Gastroesophageal sphincter (tissue), 4 donors: ENCODE results near the gene GARIN3. TPM values are rescaled to one million over a fixed set of nuclear protein-coding genes. Genes with fewer than 3 reads are reported as not detected.

Experiments used
- ATAC-seq: fragments of 150-250 bp; one replicate; pipeline ENCODE4 v1.9.1; 2016; ENCODE audit warnings: mild to moderate bottlenecking, moderate library complexity
- H3K27ac ChIP-seq, 4 donors: fragments of 200-600 bp; sonication (generic) in 3 of 4; 1 replicate in 3 of 4; 2 replicates in 1 of 4; pipeline ENCODE4 v1.5.1; 2016 to 2019
- H3K27me3 ChIP-seq: fragments of 200-600 bp; sonication (generic); one replicate; pipeline ENCODE4 v1.5.1; 2019
- H3K36me3 ChIP-seq, 2 donors: fragments of 200-600 bp; sonication (generic); one replicate each; pipeline ENCODE4 v1.5.1; 2019; ENCODE audit warnings: control low read depth in 1 of 2
- H3K4me1 ChIP-seq, 3 donors: fragments of 200-600 bp; sonication (generic); 1 replicate in 2 of 3; 2 replicates in 1 of 3; pipeline ENCODE4 v1.5.1; 2016 to 2019; ENCODE audit warnings: control low read depth in 2 of 3
- H3K4me3 ChIP-seq, 2 donors: fragments of 200-600 bp; sonication (generic); one replicate each; pipeline ENCODE4 v1.5.1; 2019; ENCODE audit warnings: mild to moderate bottlenecking in 1 of 2, moderate library complexity in 1 of 2
- H3K9me3 ChIP-seq, 3 donors: fragments of 200-600 bp; sonication (generic); one replicate each; pipeline ENCODE4 v1.5.1; 2017 to 2019; ENCODE audit warnings: control low read depth in 2 of 3
- CTCF ChIP-seq, 4 experiments: fragments of 200-600 bp in 2 of 4; fragments of 450-650 bp in 2 of 4; sonication (generic) in 1 of 4; IDR thresholded peaks; one replicate each; pipeline ENCODE4 v1.5.1; 2017 to 2019; ENCODE audit warnings: antibody characterized with exemption in 4 of 4, mild to moderate bottlenecking in 2 of 4, moderate library complexity in 2 of 4
- EP300 ChIP-seq: sonication (generic); formaldehyde crosslinking; IDR thresholded peaks from one replicate; pipeline ENCODE4 v1.6.1; 2017; ENCODE audit warnings: antibody characterized with exemption, mild to moderate bottlenecking
- POLR2A ChIP-seq, 2 donors: fragments of 450-650 bp; IDR thresholded peaks; one replicate each; pipeline ENCODE4 v1.6.1; 2017; ENCODE audit warnings: antibody characterized with exemption in 2 of 2, mild to moderate bottlenecking in 2 of 2, moderate library complexity in 1 of 2
- POLR2AphosphoS5 ChIP-seq: sonication (generic); formaldehyde crosslinking; IDR thresholded peaks from one replicate; pipeline ENCODE4 v1.6.1; 2017; ENCODE audit warnings: antibody characterized with exemption
- WGBS, 2 donors: methylation state at CpG; one replicate each; pipeline ENCODE4 v1.1.5; 2018; ENCODE audit warnings: low coverage in 1 of 2; 5-methylcytosine and 5-hydroxymethylcytosine counted together
- total RNA-seq, 4 donors: library from RNA; depleted of rRNA; stranded (reverse); fragments of >200 nt; gene quantifications; one replicate each; pipeline ENCODE4 v1.1.0, GENCODE V29; 2016

The GARIN3 gene
- total RNA-seq, 4 donors from 2014 or later, result not detected

- Histone ChIP-seq H3K27me3 (peaks cover 12% of the 10 kb centered on the region), H3K4me3 (no peak overlapping the region), H3K9me3 (no peaks in the 10 kb centered on the region), H3K36me3 (no peaks in the 10 kb centered on the region), H3K4me1 (no peaks in the 10 kb centered on the region), H3K27ac (no peak overlapping the region)
- WGBS, 2 donors, result 56% methylated on average over 1 of the region's 1 CpG; no CpG with 5 or more reads in 1 of the 2 donors
- TF ChIP-seq POLR2AphosphoS5 (no peak), CTCF (IDR thresholded peaks at IDR 0.05) (no peak), EP300 (no peak), POLR2A (IDR thresholded peaks at IDR 0.05) (no peak)
- no peak for ATAC-seq
Measured at GRCh38 chr5:157157293-157157891, 8.7 kb downstream of the GARIN3 start.

- H3K4me1 ChIP-seq, result no peaks in the 10 kb centered on the region
- H3K4me3 ChIP-seq, result no peak overlapping the region
- no peaks in the 10 kb centered on the region for H3K36me3 ChIP-seq
- TF ChIP-seq POLR2A (IDR thresholded peaks at IDR 0.05) (no peak), EP300 (no peak), CTCF (IDR thresholded peaks at IDR 0.05) (no peak)
- H3K27ac ChIP-seq, result no peak overlapping the region
- no peak for ATAC-seq
- H3K9me3 ChIP-seq, result no peaks in the 10 kb centered on the region
- H3K27me3 ChIP-seq, result no peaks in the 10 kb centered on the region
- WGBS, 2 donors, result 62 to 71% methylated on average over 2 to 3 of the region's 3 CpGs
Measured at GRCh38 chr5:157155297-157155696, 10.8 kb downstream of the GARIN3 start.

- H3K27ac ChIP-seq, result no peak overlapping the region
- no peaks in the 10 kb centered on the region for H3K27me3 ChIP-seq
- H3K4me3 ChIP-seq, result no peak overlapping the region
- H3K9me3 ChIP-seq, result no peaks in the 10 kb centered on the region
- 77 to 88% methylated on average over 3 of the region's 3 CpGs for WGBS, 2 donors
- no peaks in the 10 kb centered on the region for H3K4me1 ChIP-seq
- no peak for ATAC-seq
- no peaks in the 10 kb centered on the region for H3K36me3 ChIP-seq
- TF ChIP-seq CTCF (IDR thresholded peaks at IDR 0.05), result no peak
- no peak for TF ChIP-seq POLR2A (IDR thresholded peaks at IDR 0.05)
Measured at GRCh38 chr5:157150995-157151394, 15.1 kb downstream of the GARIN3 start.

- H3K27me3 ChIP-seq, result no peaks in the 10 kb centered on the region
- no peak overlapping the region for H3K27ac ChIP-seq
- H3K36me3 ChIP-seq, result no peaks in the 10 kb centered on the region
- no peak overlapping the region for H3K4me3 ChIP-seq
- no peaks in the 10 kb centered on the region for H3K9me3 ChIP-seq
- peaks cover 0 to 2% (median 0%) of the 10 kb centered on the region in 3 donors for H3K4me1 ChIP-seq
- 40 to 79% methylated on average over 2 to 11 of the region's 14 CpGs for WGBS, 2 donors
- ATAC-seq, result no peak
- TF ChIP-seq CTCF (IDR thresholded peaks at IDR 0.05), result peak; percentile 72 to 84 (median 73)
- no peak for TF ChIP-seq POLR2AphosphoS5
Measured at GRCh38 chr5:157148734-157149615, 17.1 kb downstream of the GARIN3 start.
